HG02884 (cell line): ENCODE results near the gene NTHL1.
"Not testable (repeated sequence)": the region's sequence is repeated elsewhere in the genome, so short reads cannot be mapped to it uniquely, and the experiment has no call there.

Source experiments
- ATAC-seq: cut with Tn5 transposase; IDR thresholded peaks from one replicate; pipeline ENCODE4 v1.9.1; 2021; ENCODE audit warnings: mild to moderate bottlenecking, moderate library complexity; ENCODE audit not compliant: unreplicated experiment

NTHL1 gene

DNA sequence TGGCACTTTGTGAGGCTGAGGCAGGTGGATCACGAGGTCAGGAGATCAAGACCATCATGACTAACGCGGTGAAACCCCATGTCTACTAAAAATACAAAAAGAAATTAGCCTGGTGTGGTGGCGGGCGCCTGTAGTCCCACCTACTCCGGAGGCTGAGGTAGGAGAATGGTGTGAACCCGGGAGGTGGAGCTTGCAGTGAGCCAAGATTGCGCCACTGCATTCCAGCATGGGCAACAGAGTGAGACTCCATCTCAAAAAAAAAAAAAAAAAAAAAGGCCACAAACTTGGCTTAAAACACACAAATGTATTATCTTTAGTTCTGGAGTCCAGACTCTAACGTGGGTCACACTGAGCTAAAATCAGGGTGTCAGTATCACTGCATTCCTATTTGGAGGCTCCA is 35.9 kb downstream of the NTHL1 start:
- not testable (repeated sequence) for ATAC-seq

DNA sequence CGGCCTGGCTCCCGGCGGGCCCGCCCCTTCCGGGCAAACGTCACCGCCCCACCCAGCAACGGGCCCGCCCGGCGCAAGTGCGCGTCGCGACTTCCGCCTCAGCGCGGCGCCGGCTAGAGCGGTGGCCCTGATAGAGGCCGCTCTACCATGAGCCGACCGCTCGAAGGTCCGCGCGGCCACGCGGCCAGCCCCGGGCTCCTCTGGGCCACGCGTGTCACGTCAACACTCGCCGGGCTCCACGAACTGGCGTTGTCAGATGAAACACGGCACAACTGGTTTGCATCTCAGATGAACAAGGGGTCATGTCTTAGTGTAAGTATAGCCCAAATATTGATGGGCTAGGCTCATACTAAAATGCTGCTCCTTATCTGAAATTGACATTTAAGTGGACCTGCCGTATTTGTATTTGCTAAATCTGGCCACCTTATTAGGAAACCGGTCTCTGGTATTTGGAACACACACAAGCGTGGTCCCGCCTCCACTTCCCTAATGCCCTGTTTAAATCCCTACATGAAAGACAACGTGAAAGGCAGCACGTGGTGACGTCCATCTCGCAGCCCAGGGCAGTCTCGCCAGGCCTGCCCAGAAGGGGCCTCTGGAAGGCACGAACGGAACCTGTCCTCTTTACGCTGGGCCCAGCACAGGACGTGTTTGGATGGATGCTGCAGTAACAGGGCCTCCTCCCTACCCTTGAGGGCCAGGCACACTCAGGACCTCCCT is 37.7 kb downstream of the NTHL1 start, which contains the start of gene ZNF598:
ZNF598 (minus strand) TSS at position 31 of the 720 bp plus-strand sequence.
- ATAC-seq, result peak; percentile 87

DNA sequence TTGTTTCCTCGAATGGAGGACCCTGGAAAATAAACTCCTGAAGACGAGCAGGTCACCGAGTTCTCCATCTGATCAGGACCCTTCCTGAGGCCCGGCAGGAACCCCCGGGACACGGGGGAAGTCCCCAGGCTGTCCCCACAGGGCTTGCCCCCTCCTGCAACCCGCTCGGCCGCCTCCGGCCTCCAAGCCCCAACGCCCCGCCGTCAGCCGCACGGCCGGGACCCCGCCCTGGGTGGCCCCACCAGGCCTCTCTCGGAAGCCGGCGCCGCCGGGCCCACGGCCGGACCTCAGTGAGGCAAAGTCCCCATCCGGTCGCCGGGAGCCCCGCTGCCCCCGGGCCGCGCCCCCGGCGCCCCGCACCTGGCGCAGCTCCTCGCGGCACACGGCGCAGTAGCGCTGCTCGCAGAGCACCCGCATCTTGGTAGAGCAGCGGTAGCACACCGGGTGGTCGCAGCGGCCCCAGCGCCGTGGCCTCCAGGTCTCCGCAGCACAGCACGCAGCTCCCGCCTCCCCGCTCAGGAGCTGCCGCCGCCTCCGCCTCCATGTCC is 38.4 kb downstream of the NTHL1 start:
- ATAC-seq, result peak; percentile 27

DNA sequence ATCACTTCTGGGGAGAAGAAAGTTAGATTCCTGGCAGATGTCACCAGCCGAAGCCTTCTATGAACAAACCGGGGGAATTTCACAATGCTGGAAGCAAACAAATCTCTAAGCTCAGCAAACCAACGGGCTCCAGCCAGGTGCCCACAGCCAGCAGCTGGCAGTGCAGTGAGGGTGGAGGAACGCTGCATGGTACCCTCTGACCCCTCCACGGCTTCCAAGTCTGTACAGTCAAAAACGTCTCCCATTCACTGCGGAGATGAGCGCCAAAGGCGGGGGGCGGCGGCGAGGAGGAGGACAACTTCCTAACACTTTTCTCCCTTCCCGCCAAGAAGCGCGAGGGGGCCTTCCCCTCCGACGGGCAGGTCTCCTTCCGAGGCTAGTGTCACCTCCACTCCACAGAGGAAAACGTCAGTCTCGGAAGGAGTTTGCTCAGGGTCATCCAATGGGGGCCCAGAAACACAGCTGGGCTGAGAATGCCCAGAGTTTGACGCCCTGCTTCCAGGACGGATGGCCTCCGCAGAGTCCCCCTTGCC is 38.9 kb downstream of the NTHL1 start:
- no peak for ATAC-seq

DNA sequence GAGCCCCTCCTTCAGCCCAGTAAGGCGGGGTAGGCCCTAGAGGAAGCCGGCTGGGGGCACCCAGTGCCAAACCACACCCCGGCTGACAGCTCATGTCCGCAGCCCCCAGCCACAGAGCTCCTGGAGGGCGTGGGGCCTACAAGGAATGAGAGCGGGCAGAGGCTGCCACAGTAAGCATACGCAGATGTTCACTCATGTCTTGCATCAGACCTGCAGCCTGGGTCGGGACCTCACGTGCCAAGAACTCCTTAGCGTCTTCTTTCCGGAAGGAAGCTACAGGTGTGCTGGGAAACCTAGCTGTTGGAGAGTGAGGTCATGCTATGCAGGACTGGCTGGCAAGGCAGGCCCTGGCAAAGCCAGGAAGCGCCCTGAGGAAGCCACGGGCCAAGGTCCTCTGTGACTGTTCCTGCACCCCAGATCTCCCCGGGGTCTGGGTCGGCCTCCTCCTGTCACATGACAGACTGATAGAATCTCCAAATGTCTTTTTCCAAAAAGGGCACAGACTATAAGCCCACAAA is 39.6 kb downstream of the NTHL1 start:
- no peak for ATAC-seq

DNA sequence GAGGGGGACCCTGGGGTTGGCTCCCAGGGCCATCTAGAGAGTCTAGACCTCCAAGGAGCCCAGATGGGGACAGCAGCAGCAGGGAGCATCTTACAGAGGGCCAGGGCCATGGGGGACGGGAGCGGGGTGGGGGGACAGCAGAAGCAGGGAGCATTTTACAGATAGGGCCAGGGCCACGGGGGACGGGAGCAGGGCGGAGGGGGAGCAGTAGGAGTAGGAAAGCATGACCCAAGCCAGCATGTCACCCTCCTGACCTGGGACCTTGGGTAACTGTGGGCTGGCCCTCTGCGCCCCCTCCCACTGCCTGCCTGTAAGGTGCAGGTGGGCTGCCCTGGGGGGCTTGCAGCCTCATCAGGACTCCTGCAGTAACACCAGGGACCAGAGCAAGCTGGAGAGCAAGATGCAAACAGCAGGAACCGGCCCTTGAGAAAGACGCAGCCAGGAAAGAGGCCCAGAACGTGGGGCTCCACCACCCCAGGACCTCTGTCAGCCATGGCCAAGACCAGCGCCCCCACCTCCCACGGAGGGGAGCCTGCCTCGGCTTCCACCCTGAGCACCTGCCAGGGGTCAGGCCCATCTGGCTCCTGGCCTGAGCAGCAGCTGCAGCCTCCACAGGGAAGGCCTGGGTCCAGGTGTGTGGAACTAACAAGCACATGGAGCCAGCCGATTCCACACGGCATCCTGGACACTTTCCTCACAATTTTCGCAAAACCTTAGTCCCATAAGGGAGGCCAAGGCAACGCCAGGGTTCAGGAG is 40.4 kb downstream of the NTHL1 start:
- ATAC-seq, result no peak

DNA sequence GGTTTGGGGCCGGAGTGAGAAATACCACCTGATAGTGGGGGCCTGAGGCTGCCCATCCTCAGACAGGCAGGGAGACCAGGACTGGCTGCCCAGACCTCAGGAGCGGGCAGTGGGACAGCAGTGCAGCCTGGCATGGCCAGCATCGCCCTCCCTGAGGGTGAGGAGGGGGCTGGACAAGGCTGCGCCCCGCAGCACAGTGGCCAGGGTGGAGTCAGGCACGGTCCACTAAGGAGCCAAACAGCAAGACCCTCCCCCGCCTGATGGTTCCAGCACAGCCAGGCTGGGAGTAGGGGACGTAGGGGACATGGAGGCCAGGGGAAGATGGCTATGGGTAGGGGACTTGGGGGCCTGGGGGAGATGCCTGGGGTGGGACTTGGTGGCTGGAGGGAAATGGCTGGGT is 41.3 kb downstream of the NTHL1 start:
- ATAC-seq, result no peak

DNA sequence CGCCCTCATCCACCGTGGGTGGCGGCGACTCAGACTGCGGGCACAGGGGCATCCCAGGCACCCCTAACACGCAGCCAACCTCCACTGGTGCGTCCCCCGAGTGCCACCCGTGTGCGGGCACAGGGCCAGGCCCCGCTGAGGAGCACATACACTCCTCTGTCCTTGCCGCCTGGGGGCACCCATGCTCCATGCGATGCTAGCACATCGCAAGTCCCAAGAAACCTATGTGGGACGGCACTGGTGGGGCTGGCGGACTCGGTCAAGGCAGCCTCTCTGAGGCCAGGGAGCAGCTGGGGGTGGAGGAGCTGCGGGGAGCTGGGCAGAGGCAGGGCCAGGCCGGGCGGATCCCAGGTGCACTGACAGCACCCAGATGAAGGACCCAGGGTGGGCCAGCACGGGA is 42.0 kb downstream of the NTHL1 start:
- no peak for ATAC-seq

DNA sequence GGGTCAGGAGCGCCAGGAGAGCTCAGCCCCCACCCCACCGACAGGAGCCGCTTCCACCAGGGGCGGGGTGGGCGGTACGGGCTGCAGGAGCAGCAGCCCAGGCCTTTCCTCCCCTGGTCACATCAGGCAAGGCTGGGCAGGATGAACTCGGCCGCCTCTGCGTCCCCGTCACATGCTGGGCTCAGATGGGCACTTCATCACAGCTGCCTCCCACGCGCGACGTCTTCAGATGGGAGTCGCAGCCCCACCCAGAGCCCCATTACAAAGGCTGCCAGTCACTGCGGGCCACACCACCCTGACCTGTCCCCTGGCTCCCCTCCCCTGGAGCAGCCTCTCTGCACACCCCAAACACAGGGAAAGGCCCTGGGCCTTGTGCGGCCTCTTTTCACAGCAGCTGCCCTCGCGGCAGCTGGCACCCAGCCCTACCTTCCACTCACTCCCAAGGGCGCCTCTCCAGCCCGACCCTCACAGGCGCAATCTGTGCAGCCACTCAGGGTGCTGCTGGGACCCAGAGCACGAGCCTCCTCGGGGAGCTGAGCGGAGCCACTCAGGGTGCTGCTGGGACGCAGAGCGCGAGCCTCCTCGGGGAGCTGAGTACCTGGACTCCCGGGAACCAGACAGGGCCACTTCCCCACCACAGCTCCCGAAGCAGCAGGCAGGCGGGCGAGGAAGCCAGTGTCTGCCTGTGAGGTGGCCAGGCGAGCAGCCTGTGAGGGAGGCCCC is 42.7 kb downstream of the NTHL1 start:
- no peak for ATAC-seq

DNA sequence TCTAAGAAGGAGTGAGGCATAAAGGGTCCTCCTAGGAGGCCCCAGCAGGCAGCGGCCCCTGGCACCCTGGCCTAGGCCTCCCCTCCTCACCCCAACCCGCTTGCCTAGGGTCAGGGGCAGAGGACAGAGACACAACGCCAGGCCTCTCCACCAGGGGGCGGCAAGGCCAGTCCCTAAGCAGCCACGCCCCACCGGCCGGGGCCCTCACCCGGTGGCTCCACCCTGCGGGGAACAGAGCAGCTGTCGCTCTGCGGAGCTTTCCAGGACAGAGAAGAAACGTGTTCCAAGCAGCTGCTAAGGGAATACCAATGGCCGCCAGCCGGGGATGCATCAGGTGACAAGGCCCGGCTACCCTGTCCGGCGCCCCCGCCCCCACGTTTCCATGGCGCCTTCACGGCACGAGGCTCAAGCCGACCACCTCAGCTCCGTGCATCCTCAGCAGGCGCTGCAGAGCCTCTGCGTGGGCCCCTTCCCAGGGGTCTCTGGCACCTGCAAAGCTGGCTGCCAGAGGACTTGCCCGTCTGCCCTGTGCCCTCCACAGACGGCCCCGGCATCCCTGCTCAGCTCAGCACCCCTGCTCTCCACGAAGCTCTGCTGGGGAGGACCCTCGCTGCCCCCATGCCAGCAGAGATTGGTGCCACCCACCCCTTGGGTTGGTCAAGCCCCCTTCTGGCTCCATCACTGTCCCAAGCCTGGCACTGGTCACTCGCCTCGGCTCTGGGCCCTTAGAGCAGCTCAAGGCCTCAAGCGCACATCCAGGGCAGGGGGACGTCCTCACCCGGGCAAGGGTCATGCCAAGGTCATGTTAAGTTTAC is 43.6 kb downstream of the NTHL1 start:
- peak; percentile 66 for ATAC-seq

DNA sequence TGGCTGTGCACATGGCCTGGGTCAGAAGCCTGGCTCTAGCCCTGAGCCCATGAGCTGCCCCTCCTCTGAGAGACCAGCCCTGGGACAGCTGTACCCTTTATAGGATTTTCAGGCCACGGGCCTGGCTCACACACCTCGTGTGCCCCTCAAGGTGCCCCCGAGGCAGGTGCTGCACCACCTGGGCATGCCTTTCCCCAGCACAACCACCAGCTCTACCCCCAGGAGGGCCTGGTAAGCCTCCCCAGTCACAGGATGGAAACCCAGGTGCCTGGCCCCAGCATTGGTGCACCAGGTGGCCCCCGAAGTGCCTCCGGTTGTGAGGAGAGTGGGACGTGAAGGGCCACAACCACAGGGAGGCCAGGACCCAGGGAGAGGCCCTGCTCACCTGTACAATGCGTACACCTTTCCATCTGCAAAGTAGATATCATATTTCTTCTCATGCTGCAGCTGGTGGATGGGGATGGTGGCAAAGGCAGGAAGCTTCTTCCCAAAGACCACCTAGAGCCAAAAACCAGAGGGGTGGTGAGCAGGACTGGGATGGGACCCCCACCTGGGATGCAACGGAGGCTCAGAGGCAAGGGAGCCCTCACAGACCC is 44.3 kb downstream of the NTHL1 start:
- ATAC-seq, result no peak

DNA sequence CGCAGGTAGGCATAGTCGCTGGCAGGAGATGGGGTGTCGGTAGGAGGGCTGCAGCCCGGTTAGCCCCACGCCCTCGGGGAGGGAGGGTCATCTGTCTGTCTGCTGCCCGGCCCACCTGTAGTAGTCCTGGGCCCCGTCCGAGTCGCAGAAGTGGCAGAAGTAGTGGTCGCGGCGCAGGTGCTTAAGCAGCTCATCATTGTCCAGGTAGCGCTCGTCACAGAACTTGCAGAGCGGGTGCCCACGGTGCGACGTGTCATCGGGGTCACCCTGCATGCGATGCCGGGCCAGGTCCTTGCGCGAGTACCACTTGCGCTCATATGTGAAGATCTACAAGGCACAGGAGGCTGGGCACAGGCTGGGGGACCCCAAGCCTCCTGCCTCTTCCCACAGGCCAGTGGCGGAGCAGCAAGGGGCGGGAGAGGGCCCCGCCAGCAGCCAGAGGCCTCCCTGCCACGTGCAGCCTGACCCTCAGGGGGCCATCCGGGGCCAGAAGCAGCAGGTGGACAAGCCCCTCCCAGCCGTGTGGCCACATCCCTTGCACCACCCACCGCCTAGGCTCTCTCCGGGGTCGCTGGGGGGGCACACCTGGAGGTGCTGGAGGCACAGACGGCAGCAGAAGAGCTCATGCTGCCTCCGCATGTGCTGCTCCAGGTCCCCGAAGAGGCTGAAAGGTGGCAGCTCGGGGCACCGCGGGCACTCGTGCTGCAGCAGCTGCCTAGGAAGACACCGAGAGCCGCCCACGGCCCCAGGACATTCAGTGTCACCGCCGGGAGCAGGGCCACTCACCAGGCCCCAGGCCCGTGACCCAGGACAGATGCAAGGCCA is 45.0 kb downstream of the NTHL1 start:
- no peak for ATAC-seq

DNA sequence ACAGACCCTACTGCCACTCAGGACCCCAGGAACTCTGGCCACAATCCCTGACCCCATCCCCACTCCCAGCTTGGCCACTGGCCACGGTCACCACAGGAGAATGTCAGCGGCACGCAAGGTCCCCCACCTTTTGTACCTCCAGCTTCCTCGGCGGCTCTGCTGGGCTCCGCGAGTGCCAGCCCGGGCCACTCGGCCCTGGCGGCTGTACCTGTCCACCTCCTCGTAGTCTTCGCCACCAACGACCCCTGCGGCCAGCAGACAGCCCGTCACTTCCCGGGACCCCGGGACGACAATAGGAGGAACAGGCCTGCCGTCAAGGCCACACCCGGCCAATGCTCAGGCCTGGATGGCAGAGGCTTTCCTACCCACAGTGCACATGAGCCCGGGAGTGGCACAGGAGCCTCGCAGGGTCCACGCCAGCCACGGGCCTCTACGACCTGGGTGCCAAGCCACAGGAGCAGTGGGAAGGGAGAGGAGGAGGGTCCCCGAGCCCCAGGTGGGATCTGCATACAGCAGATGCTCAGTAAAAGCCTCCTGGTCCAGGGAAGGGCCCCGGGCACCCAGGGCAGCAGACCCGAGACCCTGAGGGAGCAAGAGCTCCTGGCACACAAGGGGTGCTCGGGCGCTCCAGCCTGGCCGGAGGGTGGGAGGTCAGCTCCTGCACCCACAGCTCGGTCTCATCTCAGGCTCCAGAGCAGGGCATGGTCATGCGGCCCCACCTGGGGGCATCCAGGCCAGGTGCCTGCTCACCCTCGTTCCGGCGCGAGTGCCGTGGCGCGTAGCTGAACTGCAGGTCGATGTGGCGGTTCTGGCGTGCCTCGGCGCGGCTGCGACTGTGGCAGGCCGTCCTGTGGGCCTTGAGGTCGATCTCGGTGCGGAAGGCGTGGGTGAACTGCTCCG is 45.9 kb downstream of the NTHL1 start:
- no peak for ATAC-seq

DNA sequence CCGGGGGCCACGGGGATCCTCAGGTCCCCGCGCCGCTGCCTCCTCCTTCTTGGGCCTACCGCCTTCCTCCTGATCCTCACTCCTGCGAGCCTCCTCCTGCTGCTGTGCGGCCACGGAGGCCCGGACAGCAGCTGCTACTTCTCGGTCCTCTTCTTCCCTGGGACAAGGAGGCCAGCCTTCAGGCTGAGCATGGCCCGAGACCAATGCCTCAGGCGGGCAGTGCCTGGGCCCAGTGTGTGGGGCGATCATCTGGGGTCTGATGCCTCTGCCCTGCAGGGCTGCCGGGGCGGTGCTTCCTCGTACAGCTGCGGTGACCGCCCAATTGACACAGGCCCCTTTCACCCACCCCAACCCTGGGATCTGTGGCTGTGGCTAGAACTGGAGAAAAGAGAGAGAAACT is 46.6 kb downstream of the NTHL1 start:
- no peak for ATAC-seq

DNA sequence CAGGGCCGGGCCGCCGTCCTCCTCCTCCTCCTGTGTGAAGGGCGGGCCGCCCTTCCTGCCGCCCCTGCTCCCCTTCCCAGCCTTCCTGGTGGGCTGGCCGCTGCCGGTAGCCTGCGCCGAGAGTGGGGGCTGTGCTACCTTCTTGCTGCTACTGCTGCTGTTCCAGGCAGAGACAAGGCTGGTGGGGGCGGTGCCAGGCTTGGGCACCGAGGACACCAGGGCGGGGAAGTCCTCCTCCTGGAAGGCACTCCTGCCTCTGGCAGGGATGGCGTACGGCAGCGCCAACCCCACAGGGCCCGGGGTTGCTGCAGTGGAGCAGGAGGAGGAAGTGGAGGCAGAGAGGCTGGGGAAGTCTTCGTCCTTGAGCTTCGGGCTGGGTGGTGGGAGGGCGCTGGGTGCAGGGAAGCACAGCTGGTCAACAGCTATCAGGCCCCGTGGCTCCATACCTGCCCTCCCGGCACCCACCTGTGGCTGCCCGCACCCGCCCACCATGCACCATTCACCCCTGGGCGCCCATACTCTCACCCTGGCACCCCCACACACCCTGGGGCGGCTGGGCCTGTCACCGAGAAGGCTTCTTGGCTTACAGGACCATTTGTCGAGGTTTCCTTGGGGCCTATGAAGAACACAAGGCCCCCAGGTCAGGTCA is 47.6 kb downstream of the NTHL1 start:
- no peak for ATAC-seq

DNA sequence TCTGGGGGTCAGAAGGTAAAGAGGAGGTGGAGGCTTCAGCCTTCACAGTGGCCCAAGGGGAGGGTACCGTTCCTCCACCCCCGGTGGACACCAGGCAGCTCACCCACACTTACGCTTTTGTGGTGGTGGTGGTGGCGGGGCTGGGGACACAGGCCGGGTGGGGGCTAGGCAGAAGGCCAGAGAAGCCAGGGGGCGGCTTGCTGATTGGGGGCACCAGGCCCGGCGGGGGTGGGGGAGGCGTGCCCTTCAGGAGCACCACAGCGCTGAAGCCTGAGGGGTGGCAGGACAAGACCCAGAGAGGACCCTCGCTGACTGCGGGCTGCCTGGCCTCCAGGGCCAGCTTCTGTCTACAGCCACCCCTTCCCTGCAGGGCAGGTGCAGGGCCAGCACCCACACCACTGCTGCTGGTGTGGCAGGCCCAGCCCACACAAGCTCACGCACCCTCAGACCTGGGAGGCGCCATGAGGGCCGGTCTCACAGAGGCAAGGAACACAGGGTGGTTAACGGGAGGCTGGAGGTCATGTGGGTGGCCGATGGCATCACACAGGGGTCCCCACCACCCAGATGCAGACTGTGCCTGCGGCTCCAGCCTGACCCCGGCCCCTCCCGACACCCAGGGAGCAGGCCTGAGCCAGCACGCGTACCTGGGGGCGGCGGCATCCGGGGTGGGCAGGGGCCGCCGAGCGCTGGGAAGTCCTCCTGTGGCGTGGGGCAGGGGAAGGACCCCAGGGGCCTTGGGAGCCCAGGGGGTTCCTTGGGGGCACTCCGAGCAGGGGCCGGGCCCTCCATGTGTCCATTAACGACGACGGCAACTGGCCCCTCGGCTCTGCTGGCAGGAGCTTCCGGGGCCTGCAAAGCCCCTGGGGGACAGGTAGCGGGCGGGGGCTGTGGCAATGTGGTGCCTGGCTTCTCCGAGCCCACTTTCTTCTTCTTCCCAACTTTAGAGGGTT is 48.5 kb downstream of the NTHL1 start:
- no peak for ATAC-seq
